B cell (primary cell): ENCODE measurements around the gene ADI1. TPM values are rescaled to one million over a fixed set of nuclear protein-coding genes. Genes with fewer than 3 reads are reported as not detected.

Experiments used
- ATAC-seq: fragments of 200-7000 bp; cut with Tn5 transposase; one replicate; pipeline ENCODE4 v1.10.0; 2021; ENCODE audit warnings: low read depth, mild to moderate bottlenecking, moderate number of reproducible peaks, moderate library complexity
- CTCF ChIA-PET: fragments of 350-600 bp; sonication (Branson Sonifier 250); formaldehyde crosslinking; loops from one replicate; lab custom pipeline; 2021; ENCODE audit warnings: antibody characterized with exemption, inconsistent platforms; lab: Charles Lee
- POLR2A ChIA-PET: fragments of 350-600 bp; sonication (Branson Sonifier 250); formaldehyde crosslinking; loops from one replicate; lab custom pipeline; 2021; ENCODE audit warnings: antibody characterized with exemption; lab: Charles Lee
- DNase-seq: peaks from one replicate; pipeline ENCODE4 v3.0.0; 2013
- H2AFZ ChIP-seq: 2 replicates; pipeline ENCODE4 v1.6.1; 2012; ENCODE audit warnings: mild to moderate bottlenecking, low read depth, low read length; ENCODE audit not compliant: insufficient read depth, poor library complexity, severe bottlenecking
- H3K27ac ChIP-seq, 2 donors: 1 replicate in 1 of 2; 2 replicates in 1 of 2; pipeline ENCODE4 v1.5.1; 2012 to 2013; ENCODE audit warnings: low read length in 2 of 2, mild to moderate bottlenecking in 2 of 2, moderate library complexity in 1 of 2
- H3K27me3 ChIP-seq, 4 experiments: fragments of 200-600 bp in 1 of 4; sonication (generic) in 1 of 4; replicated peaks in 1 of 4; 1 replicate in 2 of 4; 2 replicates in 2 of 4; pipeline versions ENCODE4 v1.6.1 to v1.7.0; 2013 to 2016; ENCODE audit warnings: low read length in 3 of 4, mild to moderate bottlenecking in 2 of 4, mixed read lengths in 1 of 4, moderate library complexity in 1 of 4; ENCODE audit not compliant: insufficient read depth in 4 of 4, control insufficient read depth in 3 of 4; ENCODE audit errors: control extremely low read depth in 1 of 4
- H3K36me3 ChIP-seq, 2 experiments: replicated peaks in 1 of 2; 1 replicate in 1 of 2; 2 replicates in 1 of 2; pipeline versions ENCODE4 v1.6.1 to v1.7.1; 2013; ENCODE audit warnings: low read length in 1 of 2; ENCODE audit not compliant: insufficient read depth in 2 of 2, control insufficient read depth in 1 of 2; ENCODE audit errors: control extremely low read depth in 1 of 2, extremely low read depth in 1 of 2
- H3K4me1 ChIP-seq, 2 donors: fragments of 200-600 bp in 1 of 2; sonication (generic) in 1 of 2; 1 replicate in 1 of 2; 2 replicates in 1 of 2; pipeline versions ENCODE4 v1.5.1 to v1.6.1; 2013 to 2017; ENCODE audit warnings: low read length in 2 of 2; ENCODE audit not compliant: control insufficient read depth in 2 of 2, insufficient read depth in 2 of 2
- H3K4me2 ChIP-seq: replicated peaks from 2 replicates; pipeline ENCODE3; 2012; ENCODE audit warnings: mild to moderate bottlenecking, low read depth, low read length; ENCODE audit not compliant: poor library complexity, severe bottlenecking
- H3K4me3 ChIP-seq, 5 experiments: fragments of 200-600 bp in 1 of 5; sonication (generic) in 1 of 5; 1 replicate in 3 of 5; 2 replicates in 2 of 5; pipeline versions ENCODE4 v1.5.1 to v1.7.0; 2011 to 2016; ENCODE audit warnings: low read length in 4 of 5, mild to moderate bottlenecking in 4 of 5, low read depth in 2 of 5, control low read depth in 1 of 5, moderate library complexity in 1 of 5; ENCODE audit not compliant: insufficient read depth in 1 of 5; ENCODE audit errors: control extremely low read depth in 1 of 5, extremely low read depth in 1 of 5
- H3K79me2 ChIP-seq: fragments of 200-600 bp; sonication (generic); one replicate; pipeline ENCODE4 v1.6.0; 2016; ENCODE audit warnings: low read length; ENCODE audit not compliant: control insufficient read depth, insufficient read depth
- H3K9ac ChIP-seq: fragments of 200-600 bp; sonication (generic); 2 replicates; pipeline ENCODE4 v1.6.1; 2017; ENCODE audit warnings: mild to moderate bottlenecking, low read length, moderate library complexity
- H3K9me3 ChIP-seq, 3 donors: one replicate each; pipeline versions ENCODE4 v1.6.1 to v1.7.1; 2013; ENCODE audit warnings: low read length in 2 of 3; ENCODE audit not compliant: control insufficient read depth in 2 of 3, insufficient read depth in 1 of 3; ENCODE audit errors: control extremely low read depth in 1 of 3
- H4K20me1 ChIP-seq: 2 replicates; pipeline ENCODE4 v1.6.0; 2012; ENCODE audit warnings: mild to moderate bottlenecking, low read length; ENCODE audit not compliant: insufficient read depth, control insufficient read depth, poor library complexity, severe bottlenecking
- H3K27ac Mint-ChIP-seq: one replicate; pipeline ENCODE4 v1.8.0; 2021; ENCODE audit warnings: mixed read lengths
- H3K27me3 Mint-ChIP-seq: one replicate; pipeline ENCODE4 v1.8.0; 2021; ENCODE audit warnings: mixed read lengths
- H3K4me1 Mint-ChIP-seq: one replicate; pipeline ENCODE4 v1.8.0; 2021; ENCODE audit warnings: mixed read lengths
- H3K4me3 Mint-ChIP-seq: one replicate; pipeline ENCODE4 v1.8.0; 2021; ENCODE audit warnings: mixed read lengths
- H3K9me3 Mint-ChIP-seq: one replicate; pipeline ENCODE4 v1.8.0; 2022; ENCODE audit warnings: mixed read lengths; ENCODE audit not compliant: insufficient read depth
- EZH2 ChIP-seq: IDR thresholded peaks from 2 replicates; pipeline ENCODE4 v1.6.1; 2012; ENCODE audit warnings: borderline replicate concordance, low read depth, mild to moderate bottlenecking, moderate library complexity, low read length; ENCODE audit not compliant: insufficient read depth, poor library complexity, severe bottlenecking
- WGBS: methylation state at CpG from one replicate; pipeline ENCODE4 v1.1.5; 2013; ENCODE audit warnings: missing lambda C conversion rate; ENCODE audit not compliant: insufficient coverage; 5-methylcytosine and 5-hydroxymethylcytosine counted together
- intact Hi-C: fragments of 100-400 bp; cut with micrococcal nuclease; formaldehyde crosslinking; loops from one replicate; pipeline ENCODE4 v1.10.0; 2022
- polyA plus RNA-seq: library from polyadenylated mRNA; depleted of rRNA; stranded (reverse); fragments of >200 nt; gene quantifications from 2 replicates; pipeline ENCODE4 v1.2.3, GENCODE V29; 2012
- total RNA-seq, 2 donors: library from RNA; stranded (reverse); fragments of 120-200 nt in 1 of 2; gene quantifications; 1 replicate in 1 of 2; 2 replicates in 1 of 2; pipeline versions ENCODE4 v1.2.3 to v1.2.4, GENCODE V29; 2013 to 2022
- TF ChIP-seq, protein P1 (sequence below): fragments of 200-600 bp; IDR thresholded peaks from one replicate; pipeline ENCODE4 v1.8.0; 2022; ENCODE audit warnings: antibody characterized with exemption, mild to moderate bottlenecking

ADI1 gene
- total and polyA plus RNA-seq, 2 donors (not counting 1 experiment from before 2014, with no cell fraction given) = 15.2 to 23.1 TPM

DNA sequence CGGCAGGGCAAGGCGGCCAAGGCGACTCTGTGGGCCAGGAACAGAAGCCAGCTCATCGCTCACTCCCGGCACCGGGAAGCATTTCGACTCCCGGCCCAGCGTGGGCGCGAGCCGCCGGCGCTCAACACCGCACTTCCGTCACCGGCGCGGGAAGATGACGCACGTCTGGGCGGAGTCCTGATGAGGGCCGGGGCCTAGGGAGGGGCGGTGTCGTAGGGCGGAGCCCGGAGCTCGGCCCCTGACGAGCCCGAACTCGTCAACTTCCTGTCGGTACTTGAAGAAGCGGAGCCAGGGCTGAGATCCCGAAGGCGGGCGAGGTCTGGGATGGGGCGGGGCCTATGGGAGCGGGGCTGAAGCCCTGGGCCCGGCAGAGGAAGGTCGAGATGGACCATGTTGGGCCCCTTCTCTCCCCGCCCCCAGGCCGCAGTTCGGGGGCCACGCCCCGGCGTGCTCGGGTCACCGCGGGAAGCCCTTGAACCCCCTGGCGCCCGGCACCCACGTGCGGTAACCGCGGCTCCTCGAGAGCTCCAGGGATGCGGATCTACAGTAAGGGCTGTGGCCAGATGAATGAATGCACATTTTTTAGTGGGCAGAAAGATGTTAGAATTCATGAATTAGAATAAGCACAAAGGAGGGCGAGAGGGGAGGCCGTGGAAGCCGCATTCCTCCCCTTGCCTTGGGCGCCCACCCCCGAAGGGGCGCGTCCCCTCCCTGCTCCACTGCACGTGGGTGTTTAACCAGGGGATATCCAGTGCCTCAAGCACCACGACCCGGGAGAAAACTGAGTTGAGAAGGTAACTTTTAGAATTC lies 39.1 kb upstream of the ADI1 start, which contains the start of gene RNASEH1:
Gene RNASEH1 (minus strand): TSS at position 129 of the 810 bp plus-strand sequence. CDS start 73 bp downstream, at position 56.
- intact Hi-C loops = loop anchor here (1.0 kb wide), 4 partner anchors 17 to 181 kb away; partner anchors contain the start of genes ADI1, EIPR1 and RPS7
- Histone ChIP-seq H3K79me2 (peaks cover 33% of the 10 kb centered on the region), H3K36me3 (peaks cover 9 to 34% of the 10 kb centered on the region in 2 experiments), H3K9me3 (peaks cover 0 to 4% (median 0%) of the 10 kb centered on the region in 3 donors), H4K20me1 (no peaks in the 10 kb centered on the region), H3K27me3 (no peaks in the 10 kb centered on the region), H3K4me3 (peak within 1 kb of the TSS; percentile 69 to 87 (median 86)), H3K4me1 (peaks cover 21 to 35% of the 10 kb centered on the region in 2 donors), H3K9ac (peak within 1 kb of the TSS; percentile 84), H3K4me2 (peak within 1 kb of the TSS; percentile 82), H3K27ac (peak within 1 kb of the TSS; percentile 88 to 94), H2AFZ (peak within 1 kb of the TSS; percentile 91)
- H3K27me3 Mint-ChIP-seq = no peaks in the 10 kb centered on the region
- CTCF ChIA-PET = interaction anchor here (0.6 to 3.2 kb wide), 4 partner anchors 15 to 180 kb away, joined by 3 to 10 read pairs (median 4); partner anchors contain the start of gene EIPR1
- TF ChIP-seq, protein P1, sequence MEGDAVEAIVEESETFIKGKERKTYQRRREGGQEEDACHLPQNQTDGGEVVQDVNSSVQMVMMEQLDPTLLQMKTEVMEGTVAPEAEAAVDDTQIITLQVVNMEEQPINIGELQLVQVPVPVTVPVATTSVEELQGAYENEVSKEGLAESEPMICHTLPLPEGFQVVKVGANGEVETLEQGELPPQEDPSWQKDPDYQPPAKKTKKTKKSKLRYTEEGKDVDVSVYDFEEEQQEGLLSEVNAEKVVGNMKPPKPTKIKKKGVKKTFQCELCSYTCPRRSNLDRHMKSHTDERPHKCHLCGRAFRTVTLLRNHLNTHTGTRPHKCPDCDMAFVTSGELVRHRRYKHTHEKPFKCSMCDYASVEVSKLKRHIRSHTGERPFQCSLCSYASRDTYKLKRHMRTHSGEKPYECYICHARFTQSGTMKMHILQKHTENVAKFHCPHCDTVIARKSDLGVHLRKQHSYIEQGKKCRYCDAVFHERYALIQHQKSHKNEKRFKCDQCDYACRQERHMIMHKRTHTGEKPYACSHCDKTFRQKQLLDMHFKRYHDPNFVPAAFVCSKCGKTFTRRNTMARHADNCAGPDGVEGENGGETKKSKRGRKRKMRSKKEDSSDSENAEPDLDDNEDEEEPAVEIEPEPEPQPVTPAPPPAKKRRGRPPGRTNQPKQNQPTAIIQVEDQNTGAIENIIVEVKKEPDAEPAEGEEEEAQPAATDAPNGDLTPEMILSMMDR = no peak
- TF ChIP-seq EZH2 = no peak
- peaks cover 49% of the 10 kb centered on the region for H3K4me1 Mint-ChIP-seq
- under 1% methylated on average over 60 of the region's 67 CpGs for WGBS
- peak within 1 kb of the TSS; percentile 98 for H3K27ac Mint-ChIP-seq
- POLR2A ChIA-PET = interaction anchor here (0.9 to 2.7 kb wide), 7 partner anchors 14 to 180 kb away, joined by 3 to 33 read pairs (median 5); partner anchors contain the start of genes ADI1, EIPR1, RPS7 and TRAPPC12
- ATAC-seq (peak; percentile 96), DNase-seq (peak; percentile 98)
- H3K4me3 Mint-ChIP-seq = peak within 1 kb of the TSS; percentile 95
- no peaks in the 10 kb centered on the region for H3K9me3 Mint-ChIP-seq
